ENCODE measurements around the gene ADRB1.

The ADRB1 gene

GRCh38 chr10:114057855-114058254 is 14.2 kb downstream of the ADRB1 start:
- peak; percentile 55 to 84 for DNase-seq

GRCh38 chr10:114058297-114058696 is 14.6 kb downstream of the ADRB1 start:
- DNase-seq, result no peak

GRCh38 chr10:114059561-114059960 is 15.9 kb downstream of the ADRB1 start:
- DNase-seq, result peak in 1 of 2 donors; percentile 1

GRCh38 chr10:114060456-114060855 is 16.8 kb downstream of the ADRB1 start:
- DNase-seq, result peak; percentile 49 to 64

GRCh38 chr10:114061148-114061547 is 17.5 kb downstream of the ADRB1 start:
- DNase-seq, result peak in 1 of 2 donors; percentile 2

- peak; percentile 72 to 77 for DNase-seq
Observed at GRCh38 chr10:114061789-114062188, 18.1 kb downstream of the ADRB1 start.

GRCh38 chr10:114064151-114065048 is 20.7 kb downstream of the ADRB1 start:
- DNase-seq, result peak in 1 of 2 donors; percentile 2

GRCh38 chr10:114065049-114065435 is 21.4 kb downstream of the ADRB1 start:
- peak in 1 of 2 donors; percentile 68 for DNase-seq

GRCh38 chr10:114068054-114068707 is 24.5 kb downstream of the ADRB1 start:
- DNase-seq, result no peak

GRCh38 chr10:114070710-114071109 is 27.0 kb downstream of the ADRB1 start:
- peak in 1 of 2 donors; percentile 8 for DNase-seq

- peak; percentile 71 to 77 for DNase-seq
Observed at GRCh38 chr10:114071178-114071577, 27.5 kb downstream of the ADRB1 start.

- no peak for DNase-seq
Observed at GRCh38 chr10:114073395-114074186, 29.9 kb downstream of the ADRB1 start.

GRCh38 chr10:114075093-114075492 is 31.4 kb downstream of the ADRB1 start:
- no peak for DNase-seq

GRCh38 chr10:114077347-114077746 is 33.7 kb downstream of the ADRB1 start:
- DNase-seq, result peak; percentile 77 to 84

GRCh38 chr10:114077815-114078219 is 34.2 kb downstream of the ADRB1 start:
- DNase-seq, result no peak

- no peak for DNase-seq
Observed at GRCh38 chr10:114078346-114078745, 34.7 kb downstream of the ADRB1 start.

GRCh38 chr10:114079421-114079820 is 35.8 kb downstream of the ADRB1 start:
- DNase-seq, result peak; percentile 41 to 47

GRCh38 chr10:114081911-114082583 is 38.4 kb downstream of the ADRB1 start:
- no peak for DNase-seq

- DNase-seq, result no peak
Observed at GRCh38 chr10:114083040-114083439, 39.4 kb downstream of the ADRB1 start.

- no peak for DNase-seq
Observed at GRCh38 chr10:114084215-114084614, 40.5 kb downstream of the ADRB1 start.

GRCh38 chr10:114087255-114087654 is 43.6 kb downstream of the ADRB1 start:
- no peak for DNase-seq

GRCh38 chr10:114087655-114088054 is 44.0 kb downstream of the ADRB1 start:
- DNase-seq, result no peak

All from inflammatory macrophage (primary cell).